ENCODE data around the gene RIIAD1.
A peak's percentile ranks its signal among the peaks of the same experiment; 100 is the strongest.
"Not testable (repeated sequence)": the region's sequence is repeated elsewhere in the genome, so short reads cannot be mapped to it uniquely, and the experiment has no call there.

RIIAD1 gene

GRCh38 chr1:151737026-151737425 lies 15.7 kb downstream of the RIIAD1 start:
- DNase-seq, result no peak

DNA sequence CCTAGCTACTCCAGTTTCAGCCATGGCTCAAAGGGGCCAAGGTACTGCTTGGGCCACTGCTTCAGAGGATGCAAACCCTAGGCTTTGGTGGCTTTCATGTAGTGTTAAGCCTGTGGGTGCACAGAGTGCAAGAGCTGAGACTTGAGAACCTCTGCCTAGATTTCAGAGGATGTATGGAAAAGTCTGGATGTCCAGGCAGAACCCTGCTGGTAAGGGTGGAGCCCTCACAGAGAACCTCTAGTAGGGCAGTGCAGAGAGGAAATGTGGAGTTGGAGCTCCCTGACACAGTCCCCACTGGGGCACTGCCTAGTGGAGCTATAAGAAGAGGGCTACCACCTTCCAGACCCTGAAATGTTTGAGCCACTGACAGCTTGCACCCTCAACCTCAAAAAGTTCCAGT lies 16.2 kb downstream of the RIIAD1 start:
- no peak for DNase-seq

DNA sequence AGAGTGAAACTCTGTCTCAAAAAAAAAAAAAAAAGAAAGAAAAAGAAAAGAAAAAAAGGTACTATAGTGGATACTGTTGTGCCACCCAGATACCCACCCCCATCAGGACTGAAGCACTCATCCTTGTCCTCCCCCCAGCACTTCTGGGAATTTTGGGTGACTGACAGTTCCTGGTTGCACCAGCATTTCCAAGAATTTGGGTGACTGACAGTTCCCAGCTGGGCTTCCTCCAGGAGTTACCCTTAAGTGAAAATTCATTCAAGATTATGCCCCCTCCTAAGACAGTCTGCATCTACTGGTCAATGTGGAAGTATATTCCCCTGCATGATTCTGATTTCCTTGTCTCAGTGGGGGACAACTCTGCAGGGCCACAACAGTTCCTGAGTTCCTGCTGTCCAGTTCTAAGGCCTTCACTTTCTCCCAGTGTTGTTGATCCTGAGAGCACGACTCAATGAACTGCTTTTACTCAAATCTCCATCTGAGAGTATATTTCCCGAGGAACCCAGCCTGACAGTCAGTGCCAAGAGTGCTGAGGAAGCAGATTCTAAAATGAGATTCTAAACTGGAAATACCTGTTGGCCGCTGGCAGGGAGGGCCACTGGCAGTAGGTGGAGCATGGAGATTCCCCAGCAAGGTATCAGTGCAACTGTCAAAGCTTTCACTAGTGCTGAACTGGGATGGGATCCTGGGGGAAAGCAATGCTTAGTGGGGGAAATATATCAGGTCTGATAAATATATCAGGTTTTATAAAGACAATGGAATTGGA lies 18.5 kb downstream of the RIIAD1 start:
- no peak for DNase-seq

DNA sequence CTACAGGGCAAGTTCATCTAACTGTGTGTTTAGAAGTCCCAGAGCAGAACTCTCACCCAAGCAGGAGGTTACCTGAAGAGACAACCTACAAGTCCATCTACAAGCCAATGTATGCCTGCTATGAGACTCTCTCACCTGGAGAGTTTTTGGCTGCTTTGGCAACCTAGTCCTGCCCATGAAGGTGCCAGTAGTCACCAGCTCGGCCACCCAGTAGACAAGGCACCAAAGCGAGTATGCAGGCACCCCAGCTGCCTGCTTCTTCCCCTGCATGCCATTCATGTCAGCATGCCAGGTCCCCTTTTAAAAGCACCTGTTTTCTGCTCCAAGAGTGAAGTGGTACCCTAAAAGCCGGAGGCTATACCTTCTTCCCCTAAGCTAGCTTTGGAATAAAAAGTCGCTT lies 20.2 kb downstream of the RIIAD1 start:
- no peak for DNase-seq

GRCh38 chr1:151756291-151756690 lies 35.0 kb downstream of the RIIAD1 start:
- DNase-seq, result no peak

- no peak for DNase-seq
Measured at GRCh38 chr1:151759241-151759640, 37.9 kb downstream of the RIIAD1 start.

GRCh38 chr1:151760597-151761385 lies 39.5 kb downstream of the RIIAD1 start:
- DNase-seq, result no peak

DNA sequence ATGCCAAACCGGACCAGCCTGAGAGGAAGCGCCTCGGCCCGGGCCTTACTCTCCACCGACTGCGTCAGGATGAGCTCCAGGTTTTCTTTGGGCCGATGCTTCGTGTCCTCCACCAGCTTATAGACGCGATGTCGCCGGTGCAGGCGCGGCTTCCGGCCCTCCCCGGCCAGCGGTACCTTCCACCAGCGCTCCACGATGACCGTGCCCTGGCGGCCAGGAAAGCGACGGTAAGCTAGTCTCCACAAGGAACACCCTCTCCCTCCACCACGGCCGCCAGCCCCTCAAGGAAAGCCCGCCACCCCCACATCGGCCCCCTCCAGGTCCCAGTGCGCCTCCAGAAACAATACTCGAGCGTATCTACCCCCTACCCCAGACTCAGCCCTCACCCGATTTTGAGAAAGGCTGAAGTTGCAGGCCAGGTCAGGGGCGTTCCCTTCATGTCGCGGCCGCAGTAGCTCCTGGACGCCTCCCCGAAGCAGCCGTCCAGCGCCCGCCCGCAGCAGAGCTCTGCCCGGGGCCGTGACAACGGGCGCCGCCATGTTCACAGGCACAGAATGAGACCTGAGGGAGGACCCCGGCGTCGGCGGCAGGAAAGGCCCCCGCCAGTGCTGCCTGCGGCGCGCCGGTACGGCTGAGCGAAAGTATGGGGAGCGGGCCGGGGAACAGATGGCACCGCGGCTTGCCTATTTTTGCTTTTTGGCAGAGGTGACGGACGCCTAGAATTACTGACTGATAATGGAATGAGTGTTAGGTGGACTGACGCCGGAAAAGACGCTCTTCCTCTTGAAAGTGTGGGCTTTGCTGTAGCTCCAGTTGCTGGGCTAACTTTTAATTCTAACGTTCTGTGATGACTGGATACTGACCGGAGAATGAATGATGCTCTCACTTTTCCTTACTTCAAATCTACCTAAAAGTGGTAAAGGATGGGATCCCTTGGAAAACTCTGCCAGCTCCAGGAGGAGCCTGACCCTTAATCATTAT lies 41.9 kb downstream of the RIIAD1 start, which contains the start of gene MRPL9:
TSS of gene MRPL9 (minus strand) at position 556 of the 981 bp plus-strand sequence. CDS start at position 539, 17 bp downstream.
- peak; percentile 83 for DNase-seq

GRCh38 chr1:151763990-151764389 lies 42.7 kb downstream of the RIIAD1 start:
- no peak for DNase-seq

GRCh38 chr1:151768351-151769066 lies 47.2 kb downstream of the RIIAD1 start:
- not testable (repeated sequence) for DNase-seq

GRCh38 chr1:151769270-151769669 lies 47.9 kb downstream of the RIIAD1 start:
- DNase-seq, result not testable (repeated sequence)

DNA sequence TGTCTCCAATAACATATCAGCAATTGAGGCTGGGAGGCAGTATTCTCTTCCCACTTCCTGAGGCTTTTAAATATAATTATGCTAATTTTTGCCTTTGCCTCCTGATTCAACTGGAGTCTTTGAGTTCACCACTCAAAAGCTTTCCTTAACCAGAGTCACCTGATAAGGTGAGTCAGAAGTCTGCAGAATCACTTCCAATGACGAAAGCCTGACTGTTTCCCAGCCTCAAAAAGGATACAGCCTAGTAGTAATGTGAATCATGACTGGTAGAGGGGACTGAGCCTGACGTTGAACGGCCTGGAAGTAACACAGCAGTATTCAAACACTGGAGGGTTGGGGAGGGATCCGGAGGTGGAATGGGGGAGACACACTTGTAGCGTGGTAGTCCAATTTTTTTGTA lies 52.4 kb downstream of the RIIAD1 start:
- DNase-seq, result no peak

GRCh38 chr1:151774256-151774922 lies 53.1 kb downstream of the RIIAD1 start:
- DNase-seq, result no peak

GRCh38 chr1:151775894-151776664 lies 54.8 kb downstream of the RIIAD1 start:
- DNase-seq, result no peak

DNA sequence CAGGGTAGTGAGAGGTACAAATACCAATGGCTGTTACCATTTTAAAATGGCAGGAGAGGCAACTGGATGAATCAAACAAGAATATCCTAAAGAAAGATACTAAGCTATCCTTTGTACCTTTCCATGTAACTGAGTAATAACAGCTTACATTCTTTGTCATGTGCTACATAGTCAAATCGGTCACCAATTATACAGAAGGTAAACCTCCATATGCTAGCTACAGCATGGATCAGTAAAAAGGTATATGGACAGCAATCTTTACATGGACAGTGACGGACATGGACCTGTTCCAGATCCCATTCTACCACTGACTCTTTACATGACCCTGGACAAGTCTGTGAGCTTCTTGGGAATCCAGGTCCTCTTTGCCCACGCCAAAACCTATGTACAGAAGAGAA lies 55.3 kb downstream of the RIIAD1 start:
- no peak for DNase-seq

DNA sequence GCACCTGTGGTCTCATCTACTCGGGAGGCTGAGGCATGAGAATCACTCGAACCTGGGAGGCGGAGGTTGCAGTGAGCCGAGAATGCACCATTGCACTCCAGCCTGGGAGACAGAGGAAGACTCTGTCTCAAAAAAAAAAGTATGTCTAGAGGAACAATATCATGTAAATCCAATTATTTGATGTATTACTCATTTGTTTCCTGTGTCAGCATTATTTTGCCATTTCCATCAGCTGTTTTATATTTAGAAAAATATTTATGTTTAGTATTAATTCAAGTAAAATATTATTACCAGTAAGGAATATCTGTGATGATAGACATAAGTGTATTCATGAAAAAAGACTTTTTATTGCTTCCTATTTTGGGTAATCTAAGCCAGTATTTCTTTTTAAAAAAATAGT lies 56.0 kb downstream of the RIIAD1 start:
- DNase-seq, result no peak
